Activated naive CD8-positive, alpha-beta T cell treated with anti-CD3 and anti-CD28 coated beads, Interleukin-2, amount 50 U/mL, for 16 hours (primary cell): ENCODE data around the gene ACO2.
"Not testable (repeated sequence)": the region's sequence is repeated elsewhere in the genome, so short reads cannot be mapped to it uniquely, and the experiment has no call there.

Source experiments
- DNase-seq: peaks from one replicate; pipeline ENCODE4 v3.0.0-alpha.2; 2020; ENCODE audit warnings: low read depth, low spot score

The ACO2 gene

GRCh38 chr22:41448189-41448808 is 20.6 kb upstream of the ACO2 start:
- peak; percentile 81 for DNase-seq

- no peak for DNase-seq
Measured at GRCh38 chr22:41458161-41458728, 10.7 kb upstream of the ACO2 start.

- DNase-seq: no peak
Measured at GRCh38 chr22:41459431-41459830, 9.5 kb upstream of the ACO2 start.

- not testable (repeated sequence) for DNase-seq
Measured at GRCh38 chr22:41460071-41460470, 8.8 kb upstream of the ACO2 start.

- DNase-seq: no peak
Measured at GRCh38 chr22:41461901-41462300, 7.0 kb upstream of the ACO2 start.

GRCh38 chr22:41469218-41469851 is 418 bp downstream of the ACO2 start:
- DNase-seq: no peak

- DNase-seq: no peak
Measured at GRCh38 chr22:41470886-41471285, 2.0 kb downstream of the ACO2 start.

GRCh38 chr22:41471568-41471967 is 2.7 kb downstream of the ACO2 start:
- DNase-seq: no peak

GRCh38 chr22:41474872-41475451 is 6.0 kb downstream of the ACO2 start:
- no peak for DNase-seq

GRCh38 chr22:41478473-41478872 is 9.6 kb downstream of the ACO2 start:
- DNase-seq: no peak

GRCh38 chr22:41478891-41479521 is 10.1 kb downstream of the ACO2 start:
- DNase-seq: no peak

GRCh38 chr22:41479671-41480396 is 10.9 kb downstream of the ACO2 start:
- no peak for DNase-seq

- no peak for DNase-seq
Measured at GRCh38 chr22:41480397-41480735, 11.4 kb downstream of the ACO2 start.

- no peak for DNase-seq
Measured at GRCh38 chr22:41481131-41481830, 12.4 kb downstream of the ACO2 start.

- DNase-seq: no peak
Measured at GRCh38 chr22:41481925-41482318, 13.0 kb downstream of the ACO2 start.

- DNase-seq: no peak
Measured at GRCh38 chr22:41482319-41482935, 13.5 kb downstream of the ACO2 start.

- no peak for DNase-seq
Measured at GRCh38 chr22:41485033-41485432, 16.1 kb downstream of the ACO2 start.

GRCh38 chr22:41487037-41487935 is 18.4 kb downstream of the ACO2 start:
- no peak for DNase-seq

GRCh38 chr22:41488076-41488475 is 19.2 kb downstream of the ACO2 start:
- no peak for DNase-seq
